ACC112 (cell line): ENCODE measurements around the gene WWOX.

Experiments
- H2AFZ ChIP-seq: fragments of 200-600 bp; sonication (generic); one replicate; pipeline ENCODE4 v1.6.0; 2017; ENCODE audit warnings: antibody characterized with exemption, low read length; ENCODE audit not compliant: unreplicated experiment
- H3K27ac ChIP-seq: fragments of 200-600 bp; sonication (generic); 2 replicates; pipeline ENCODE4 v1.5.1; 2014; ENCODE audit warnings: low read depth, mild to moderate bottlenecking, antibody characterized with exemption, low read length, moderate library complexity
- H3K27me3 ChIP-seq: fragments of 200-600 bp; sonication (generic); 2 replicates; pipeline ENCODE4 v1.6.1; 2014; ENCODE audit warnings: mild to moderate bottlenecking, antibody characterized with exemption, low read length, moderate library complexity, mixed read lengths; ENCODE audit not compliant: insufficient read depth
- H3K36me3 ChIP-seq: fragments of 200-600 bp; sonication (generic); 2 replicates; pipeline ENCODE4 v1.6.1; 2016; ENCODE audit warnings: mild to moderate bottlenecking, antibody characterized with exemption, low read length, moderate library complexity, mixed read lengths; ENCODE audit not compliant: insufficient read depth
- H3K4me1 ChIP-seq: fragments of 200-600 bp; sonication (generic); one replicate; pipeline ENCODE4 v1.6.1; 2016; ENCODE audit warnings: low read length, mixed read lengths; ENCODE audit not compliant: insufficient read depth, unreplicated experiment, control insufficient read depth
- H3K4me3 ChIP-seq: fragments of 200-600 bp; sonication (generic); 2 replicates; pipeline ENCODE4 v1.5.1; 2014; ENCODE audit warnings: mild to moderate bottlenecking, low read depth, low read length
- H3K79me2 ChIP-seq: fragments of 200-600 bp; sonication (generic); one replicate; pipeline ENCODE4 v1.6.0; 2016; ENCODE audit warnings: low read length; ENCODE audit not compliant: control insufficient read depth, unreplicated experiment, insufficient read depth

Gene WWOX

DNA sequence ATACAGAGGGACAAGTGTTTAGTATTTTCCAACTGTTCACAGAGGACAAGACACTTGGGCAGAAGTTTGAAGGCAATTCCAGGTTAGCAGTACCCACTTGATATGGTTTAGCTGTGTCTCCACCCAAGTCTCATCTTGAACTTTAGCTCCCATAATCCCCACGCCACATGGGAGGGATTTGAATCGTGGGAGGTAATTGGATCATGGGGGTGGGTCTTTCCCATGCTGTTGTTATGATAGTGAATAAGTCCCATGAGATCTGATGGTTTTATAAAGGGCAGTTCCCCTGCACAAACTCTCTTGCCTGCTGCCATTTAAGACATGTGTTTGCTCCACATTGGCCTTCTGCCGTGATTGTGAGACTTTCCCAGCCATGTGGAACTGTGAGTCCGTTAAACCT, 832.2 kb downstream of the WWOX start:
- no peaks in the 10 kb centered on the region for H3K36me3 ChIP-seq
- H2AFZ ChIP-seq, result no peak overlapping the region
- no peak overlapping the region for H3K4me3 ChIP-seq
- H3K27me3 ChIP-seq, result no peaks in the 10 kb centered on the region
- H3K27ac ChIP-seq, result no peak overlapping the region
- H3K4me1 ChIP-seq, result no peaks in the 10 kb centered on the region
- H3K79me2 ChIP-seq, result no peaks in the 10 kb centered on the region

DNA sequence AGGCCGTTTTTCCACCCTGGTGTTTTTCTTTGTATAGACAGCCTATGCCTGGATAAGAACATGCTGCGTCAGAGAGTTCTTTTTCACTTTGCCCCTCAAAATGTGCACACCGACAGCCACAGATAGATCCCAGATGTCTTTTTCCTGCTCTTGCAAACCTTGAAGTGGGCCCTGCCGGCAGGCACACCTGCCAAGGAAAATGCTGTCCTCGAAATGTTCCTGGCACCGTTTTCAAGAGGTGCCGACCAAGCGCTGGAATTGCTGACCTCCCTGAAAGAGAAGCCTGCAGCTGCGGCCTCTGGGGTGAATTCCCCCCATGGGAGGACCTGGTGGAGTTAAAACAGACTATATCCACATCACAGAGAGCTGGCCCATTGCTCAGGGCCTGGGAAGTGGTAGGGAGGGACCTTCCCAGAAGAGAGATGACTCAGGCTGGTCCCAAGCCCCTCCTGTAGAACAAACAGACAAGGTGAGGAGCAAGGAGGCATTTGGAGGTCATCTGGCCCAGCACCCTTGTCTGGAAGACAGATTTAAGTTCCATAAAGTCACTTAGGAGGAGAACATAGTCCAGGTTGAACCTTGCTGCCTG, 833.0 kb downstream of the WWOX start:
- H2AFZ ChIP-seq, result no peak overlapping the region
- no peaks in the 10 kb centered on the region for H3K4me1 ChIP-seq
- H3K27ac ChIP-seq, result no peak overlapping the region
- no peaks in the 10 kb centered on the region for H3K79me2 ChIP-seq
- H3K4me3 ChIP-seq, result no peak overlapping the region
- no peaks in the 10 kb centered on the region for H3K27me3 ChIP-seq
- H3K36me3 ChIP-seq, result no peaks in the 10 kb centered on the region

DNA sequence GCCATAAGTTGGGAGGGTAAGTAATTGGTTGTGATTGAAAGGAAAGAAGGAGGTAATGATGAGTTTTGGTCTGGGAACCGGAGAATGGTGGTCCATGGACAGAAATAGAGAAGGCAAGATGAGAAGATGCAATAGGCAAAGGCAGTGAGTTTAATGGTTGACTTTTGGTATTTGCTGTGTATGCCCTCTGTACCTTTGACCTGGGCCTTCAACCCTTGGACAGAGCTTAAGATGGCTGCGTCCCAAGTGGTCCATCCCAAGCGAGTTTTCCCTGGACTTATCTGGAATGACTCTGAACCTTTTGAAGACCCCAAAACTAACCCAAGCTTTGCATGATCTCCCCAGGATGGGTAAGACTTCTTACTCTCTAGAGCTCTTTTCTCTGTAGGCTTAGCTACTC, 836.6 kb downstream of the WWOX start:
- Histone ChIP-seq H3K36me3 (no peaks in the 10 kb centered on the region), H3K79me2 (no peaks in the 10 kb centered on the region), H3K27me3 (no peaks in the 10 kb centered on the region), H3K4me3 (no peak overlapping the region), H3K27ac (no peak overlapping the region), H3K4me1 (no peaks in the 10 kb centered on the region), H2AFZ (no peak overlapping the region)

DNA sequence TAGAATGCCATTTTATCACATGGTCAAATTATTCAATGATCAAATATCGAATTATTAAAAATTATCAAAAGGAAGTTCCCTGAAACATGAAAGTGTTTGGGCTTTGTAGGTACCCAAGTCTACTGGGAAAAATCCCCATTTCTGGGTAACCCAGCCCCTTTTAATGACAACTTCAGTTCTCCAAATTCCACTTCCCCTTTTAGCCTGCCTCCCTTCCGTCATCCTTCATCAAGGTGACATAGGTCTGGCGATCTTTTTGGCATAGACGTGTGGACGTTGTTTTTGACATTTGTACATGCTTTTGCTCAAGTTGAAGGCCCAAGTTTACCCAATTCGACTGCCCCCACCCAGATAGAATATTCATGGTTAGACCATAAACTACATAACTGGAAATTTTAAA, 840.1 kb downstream of the WWOX start:
- Histone ChIP-seq H3K36me3 (no peaks in the 10 kb centered on the region), H3K4me1 (no peaks in the 10 kb centered on the region), H3K4me3 (no peak overlapping the region), H2AFZ (no peak overlapping the region), H3K79me2 (no peaks in the 10 kb centered on the region), H3K27ac (no peak overlapping the region), H3K27me3 (no peaks in the 10 kb centered on the region)

DNA sequence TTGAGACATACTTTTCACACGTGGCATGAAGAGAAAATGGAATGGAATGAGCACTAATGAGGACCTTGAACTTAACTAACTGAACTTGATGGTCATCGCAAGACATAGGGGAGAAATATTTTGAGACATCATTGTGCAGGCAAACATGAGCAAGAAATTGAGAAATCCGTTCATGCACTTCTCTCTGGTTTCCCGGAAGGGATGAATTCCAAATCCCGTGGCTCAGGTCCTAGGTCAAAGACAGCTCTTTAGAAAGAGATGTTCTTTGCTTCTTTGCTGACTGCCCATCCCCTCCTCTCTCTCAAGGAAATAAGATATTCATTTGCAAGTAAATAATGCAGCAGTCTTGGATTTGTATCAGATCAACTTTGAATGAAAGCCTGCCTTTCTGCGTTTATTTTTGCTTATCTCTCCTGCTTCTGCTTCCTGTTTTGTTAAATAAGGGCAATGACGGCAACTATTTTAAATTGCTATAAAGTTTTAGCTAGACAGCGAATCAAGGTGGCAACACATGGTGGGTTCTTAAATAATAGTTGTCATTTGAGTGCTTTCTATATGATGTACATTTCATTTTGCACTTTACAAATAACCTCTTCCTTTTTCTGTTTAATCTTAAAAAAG, 843.3 kb downstream of the WWOX start:
- H3K27ac ChIP-seq, result no peak overlapping the region
- no peak overlapping the region for H3K4me3 ChIP-seq
- no peaks in the 10 kb centered on the region for H3K4me1 ChIP-seq
- H3K79me2 ChIP-seq, result no peaks in the 10 kb centered on the region
- no peak overlapping the region for H2AFZ ChIP-seq
- no peaks in the 10 kb centered on the region for H3K27me3 ChIP-seq
- H3K36me3 ChIP-seq, result no peaks in the 10 kb centered on the region

DNA sequence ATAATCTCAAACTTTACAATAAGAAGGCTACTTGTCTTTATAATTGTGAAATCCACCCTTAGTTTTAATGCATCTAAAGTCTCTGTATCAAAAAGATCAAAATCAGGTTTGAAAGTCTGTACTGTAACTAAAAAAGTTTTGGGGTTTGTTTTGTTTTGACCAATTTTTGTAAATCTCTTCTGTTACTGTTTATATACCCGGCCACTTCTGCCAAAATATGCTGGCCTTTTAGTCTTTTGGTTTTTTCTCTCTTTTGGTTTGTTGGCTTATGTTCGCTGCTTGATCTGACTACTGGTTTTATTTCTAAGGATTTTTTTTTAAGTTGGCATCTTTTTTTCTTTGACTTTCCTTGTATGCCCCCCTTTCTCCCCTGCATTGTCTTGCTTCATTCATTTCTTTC, 845.9 kb downstream of the WWOX start:
- Histone ChIP-seq H2AFZ (no peak overlapping the region), H3K4me1 (no peaks in the 10 kb centered on the region), H3K36me3 (no peaks in the 10 kb centered on the region), H3K4me3 (no peak overlapping the region), H3K79me2 (no peaks in the 10 kb centered on the region), H3K27ac (no peak overlapping the region), H3K27me3 (no peaks in the 10 kb centered on the region)

DNA sequence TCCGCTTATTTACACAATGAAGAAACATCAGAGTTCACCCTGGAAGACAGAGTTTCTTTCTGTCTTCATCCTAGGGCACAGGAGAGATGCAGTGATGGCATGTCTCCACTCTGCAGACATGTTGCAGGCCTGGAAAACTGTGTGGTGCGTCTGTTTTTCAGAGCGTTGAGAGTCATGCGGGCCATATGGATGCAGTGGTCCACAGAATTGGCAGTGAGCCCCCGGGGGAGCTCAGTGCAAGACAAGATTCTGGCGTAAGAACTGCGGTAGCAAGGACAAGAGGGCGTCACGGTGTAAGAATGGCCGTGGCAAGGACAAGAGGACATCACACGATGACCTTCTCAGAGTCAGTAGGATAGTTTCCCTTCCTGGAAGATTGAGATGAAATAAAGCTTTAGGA, 847.1 kb downstream of the WWOX start:
- no peaks in the 10 kb centered on the region for H3K79me2 ChIP-seq
- H3K4me1 ChIP-seq, result no peaks in the 10 kb centered on the region
- H3K27me3 ChIP-seq, result no peaks in the 10 kb centered on the region
- H3K4me3 ChIP-seq, result no peak overlapping the region
- H3K27ac ChIP-seq, result no peak overlapping the region
- H2AFZ ChIP-seq, result no peak overlapping the region
- H3K36me3 ChIP-seq, result no peaks in the 10 kb centered on the region

DNA sequence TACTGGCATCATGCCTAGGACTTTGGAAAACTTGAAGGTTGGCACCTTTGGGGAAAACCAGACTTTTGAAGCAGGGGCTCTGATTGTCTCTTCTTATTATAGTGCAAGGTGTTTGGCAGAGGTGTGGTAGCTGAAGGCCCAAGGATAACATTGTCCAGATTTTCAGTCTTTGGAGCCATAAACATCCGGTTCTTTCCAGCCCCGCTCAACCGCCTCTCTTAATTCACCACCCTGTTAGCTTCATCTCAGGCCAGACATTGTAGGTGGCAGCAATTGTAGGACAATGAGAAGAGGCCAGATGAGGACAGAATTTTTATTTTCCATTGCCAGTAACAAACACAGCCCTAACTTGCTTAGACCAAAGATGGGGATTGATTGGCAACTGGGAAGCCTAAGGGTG, 851.3 kb downstream of the WWOX start:
- no peak overlapping the region for H2AFZ ChIP-seq
- H3K4me3 ChIP-seq, result no peak overlapping the region
- H3K27me3 ChIP-seq, result no peaks in the 10 kb centered on the region
- no peaks in the 10 kb centered on the region for H3K79me2 ChIP-seq
- no peaks in the 10 kb centered on the region for H3K4me1 ChIP-seq
- H3K27ac ChIP-seq, result no peak overlapping the region
- H3K36me3 ChIP-seq, result no peaks in the 10 kb centered on the region

DNA sequence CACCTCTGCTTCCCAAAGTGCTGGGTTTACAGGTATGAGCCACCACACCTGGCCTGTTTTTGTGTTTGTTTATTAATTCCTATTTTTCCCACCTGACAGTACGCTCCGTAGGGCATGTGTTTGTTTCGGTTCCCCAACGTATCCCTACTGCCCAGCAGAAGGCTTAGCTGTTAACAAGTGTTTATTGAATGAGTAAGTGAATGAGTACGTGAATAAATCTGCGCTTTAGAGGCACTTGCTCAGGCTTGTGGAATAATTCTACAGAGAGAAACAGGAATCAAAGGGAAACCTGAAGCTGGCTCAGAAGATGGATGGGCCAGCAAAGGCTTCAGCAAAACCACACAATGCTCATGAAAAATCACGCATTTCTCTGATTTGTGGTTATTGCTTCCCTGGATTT, 853.2 kb downstream of the WWOX start:
- Histone ChIP-seq H3K4me1 (no peaks in the 10 kb centered on the region), H3K79me2 (no peaks in the 10 kb centered on the region), H3K27ac (no peak overlapping the region), H2AFZ (no peak overlapping the region), H3K27me3 (no peaks in the 10 kb centered on the region), H3K36me3 (no peaks in the 10 kb centered on the region), H3K4me3 (no peak overlapping the region)

DNA sequence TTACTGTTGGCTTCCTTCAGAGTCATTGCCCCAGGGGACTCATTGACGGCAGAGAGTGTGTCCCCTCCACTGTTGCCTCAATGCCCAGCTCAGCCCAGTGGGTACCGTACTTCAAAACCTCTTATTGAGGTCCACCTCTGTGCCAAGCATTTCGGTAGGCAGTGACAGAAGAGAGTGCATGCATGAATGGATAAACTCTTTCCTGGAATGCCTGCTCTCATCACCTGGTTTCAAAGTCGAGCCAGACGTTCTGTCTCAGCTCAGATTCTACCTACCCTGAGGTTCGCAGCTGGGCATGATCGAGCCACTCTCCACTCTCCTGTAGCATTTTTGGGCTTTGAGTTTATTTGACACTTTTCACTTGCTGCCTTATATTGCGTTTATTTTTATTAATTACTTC, 854.1 kb downstream of the WWOX start:
- H3K4me3 ChIP-seq, result no peak overlapping the region
- H3K27ac ChIP-seq, result no peak overlapping the region
- no peaks in the 10 kb centered on the region for H3K4me1 ChIP-seq
- no peaks in the 10 kb centered on the region for H3K36me3 ChIP-seq
- no peaks in the 10 kb centered on the region for H3K79me2 ChIP-seq
- H3K27me3 ChIP-seq, result no peaks in the 10 kb centered on the region
- H2AFZ ChIP-seq, result no peak overlapping the region

DNA sequence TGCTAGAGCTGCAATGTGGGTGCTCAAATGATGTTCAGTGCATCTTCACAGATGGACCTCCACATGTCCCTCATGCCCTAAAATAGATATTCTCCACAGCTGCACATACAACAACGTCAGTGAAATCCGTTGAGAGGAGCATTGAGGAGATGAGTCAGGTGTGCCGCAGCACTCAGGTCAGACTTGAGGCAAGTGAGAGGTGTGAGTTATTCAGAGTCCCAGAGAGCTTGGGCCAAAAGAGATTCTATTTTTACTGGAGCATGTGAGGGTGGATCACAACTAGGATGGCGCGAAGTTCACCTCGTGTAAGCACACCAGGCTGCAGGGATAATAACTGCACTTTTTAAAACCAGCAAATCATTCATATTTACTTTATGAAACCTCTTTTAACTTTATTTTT, 855.8 kb downstream of the WWOX start:
- no peaks in the 10 kb centered on the region for H3K36me3 ChIP-seq
- H3K4me1 ChIP-seq, result no peaks in the 10 kb centered on the region
- no peaks in the 10 kb centered on the region for H3K79me2 ChIP-seq
- no peak overlapping the region for H2AFZ ChIP-seq
- H3K4me3 ChIP-seq, result no peak overlapping the region
- no peak overlapping the region for H3K27ac ChIP-seq
- no peaks in the 10 kb centered on the region for H3K27me3 ChIP-seq
